ENCODE data around the gene KCNG2. TPM values are rescaled to one million over a fixed set of nuclear protein-coding genes. Genes with fewer than 3 reads are reported as not detected.

The KCNG2 gene
- total and polyA plus RNA-seq, 2 of the 8 experiments (the other 6 are each of a cell fraction or from before 2014, with no cell fraction given), result 0.19 to 0.74 TPM

DNA sequence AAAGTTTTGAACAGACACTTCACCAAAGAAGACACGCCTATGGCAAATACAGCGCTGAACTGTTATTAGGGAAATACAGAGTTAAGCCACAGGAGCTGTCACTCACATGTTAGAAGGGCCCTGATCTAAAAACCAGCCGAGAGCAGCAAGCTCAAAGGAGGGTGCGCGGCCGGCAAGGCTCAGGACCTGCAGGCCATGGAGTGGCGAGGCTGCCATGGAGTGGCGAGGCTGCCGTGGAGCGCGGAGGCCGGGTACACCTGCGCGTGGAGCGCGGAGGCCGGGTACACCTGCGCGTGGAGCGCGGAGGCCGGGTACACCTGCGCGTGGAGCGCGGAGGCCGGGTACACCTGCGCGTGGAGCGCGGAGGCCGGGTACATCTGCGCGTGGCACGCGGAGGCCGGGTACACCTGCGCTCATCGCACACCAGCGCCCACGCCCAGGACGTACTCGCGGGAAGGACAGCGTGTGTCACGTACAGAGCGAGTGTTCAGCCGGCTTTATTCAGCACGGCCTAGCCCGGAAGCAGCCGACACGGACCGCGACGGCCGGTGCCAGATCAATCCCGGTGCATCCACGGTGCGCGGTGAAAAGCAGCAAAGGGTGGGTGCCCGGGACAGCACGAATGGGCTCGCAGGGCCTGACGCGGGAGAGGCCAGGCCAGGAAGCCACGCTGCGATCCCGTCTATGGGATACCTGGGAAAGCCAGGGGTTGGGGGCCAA lies 84.9 kb downstream of the KCNG2 start:
- Histone ChIP-seq H3K9ac (replicated peaks in 1 of 4; ENCODE audit: extremely low read depth in 1 of 4, low read depth in 3 of 4, low read length in 3 of 4) (no peak overlapping the region), H3K4me3 (ENCODE audit: extremely low read depth in 1 of 4, insufficient read depth in 2 of 4, low read depth in 3 of 4, low read length in 4 of 4) (no peak overlapping the region), H3K27me3 (replicated peaks in 1 of 4; ENCODE audit: control insufficient read depth in 3 of 4, extremely low read depth in 1 of 4, insufficient read depth in 3 of 4, low read length in 3 of 4) (no peaks in the 10 kb centered on the region), H3K18ac (ENCODE audit: extremely low read depth, low read length) (no peak overlapping the region), H3K36me3 (ENCODE audit: control insufficient read depth in 2 of 4, insufficient read depth in 4 of 4, low read length in 3 of 4) (no peaks in the 10 kb centered on the region), H3K79me1 (ENCODE audit: low read depth, low read length) (no peaks in the 10 kb centered on the region; the same call in 1 of the 2 replicates), H2BK5ac (ENCODE audit: low read depth, low read length) (no peak overlapping the region), H4K5ac (ENCODE audit: insufficient read length, low read depth, low read length) (no peak overlapping the region), H2BK15ac (ENCODE audit: low read length) (no peak overlapping the region), H2AK5ac (ENCODE audit: low read depth, low read length) (no peak overlapping the region), H4K91ac (replicated peaks; ENCODE audit: insufficient read length, low read length) (no peak overlapping the region), H3K14ac (ENCODE audit: insufficient read length) (no peak overlapping the region), H4K8ac (ENCODE audit: extremely low read depth, insufficient read depth, low read length) (no peak overlapping the region), H3K9me3 (ENCODE audit: insufficient read depth in 2 of 2, low read depth in 1 of 2, low read length in 1 of 2) (peaks cover 0 to 12% of the 10 kb centered on the region in 2 experiments; a peak in 2 of 4 replicates), H3K4ac (replicated peaks; ENCODE audit: insufficient read length, low read depth, low read length) (no peak overlapping the region), H4K20me1 (replicated peaks in 1 of 2; ENCODE audit: control insufficient read depth in 1 of 2, insufficient read depth in 2 of 2, low read length in 2 of 2) (peaks cover 0 to 2% of the 10 kb centered on the region in 2 experiments), H3K56ac (replicated peaks; ENCODE audit: insufficient read length, low read depth, low read length) (no peak overlapping the region), H2BK12ac (ENCODE audit: low read depth, low read length) (no peak overlapping the region), H2BK20ac (ENCODE audit: low read length) (no peak overlapping the region), H3K23ac (ENCODE audit: insufficient read length) (no peak overlapping the region), H3K4me2 (ENCODE audit: insufficient read depth in 1 of 2, low read depth in 2 of 2, low read length in 2 of 2) (no peak overlapping the region), H2BK120ac (replicated peaks; ENCODE audit: low read depth, low read length) (no peak overlapping the region), H3K23me2 (ENCODE audit: low read depth, low read length) (no peaks in the 10 kb centered on the region), H2AFZ (ENCODE audit: low read length) (no peak overlapping the region), H3K79me2 (ENCODE audit: control insufficient read depth in 1 of 2, insufficient read depth in 2 of 2, low read length in 2 of 2) (no peaks in the 10 kb centered on the region), H3K27ac (ENCODE audit: low read depth, low read length) (no peak overlapping the region), H3K4me1 (replicated peaks in 1 of 4; ENCODE audit: control insufficient read depth in 3 of 4, insufficient read depth in 4 of 4, low read length in 3 of 4) (no peaks in the 10 kb centered on the region)
- FAIRE-seq, result no peak
- ChIA-PET POLR2A (ENCODE audit: partially characterized antibody) (no interaction called here), CTCF (ENCODE audit: partially characterized antibody) (interaction anchor here (1.1 kb wide), 1 partner anchor 85 kb away, joined by 3 read pairs; no protein-coding TSS in a partner anchor)
- 96% methylated on average over 61 of the region's 68 CpGs; no CpG with 5 or more reads in 1 of the 2 experiments for WGBS, 2 experiments (ENCODE audit: extremely low coverage in 1 of 2, insufficient coverage in 1 of 2, insufficient read length in 1 of 2, insufficient replicate concordance in 2 of 2, low coverage in 1 of 2, low lambda C conversion rate in 2 of 2, missing lambda C conversion rate in 1 of 2)
- DNase-seq (ENCODE audit: low read depth in 1 of 2, low spot score in 2 of 2), result no peak
- TF ChIP-seq GTF2F1 (IDR thresholded peaks at IDR 0.05; ENCODE audit: borderline replicate concordance, low read depth, low read length) (no peak), CREB1 (IDR thresholded peaks at IDR 0.05) (no peak), CHD2 (IDR thresholded peaks at IDR 0.05; ENCODE audit: low read length) (no peak), SRF (IDR thresholded peaks at IDR 0.05; ENCODE audit: low read depth, low read length) (no peak), CBX5 (IDR thresholded peaks at IDR 0.05; ENCODE audit: low read depth, low read length) (no peak), KDM5A (IDR thresholded peaks at IDR 0.05; ENCODE audit: low read length) (no peak), SIN3A (conservative IDR thresholded peaks at IDR 0.05 in 1 of 2, IDR thresholded peaks at IDR 0.05 in 1 of 2; ENCODE audit: low read depth in 1 of 2, low read length in 2 of 2) (no peak), TBP (IDR thresholded peaks at IDR 0.05; ENCODE audit: low read depth, low read length) (no peak), CEBPB (IDR thresholded peaks at IDR 0.05; ENCODE audit: low read depth, low read length) (no peak)
- TF ChIP-seq, protein P1, sequence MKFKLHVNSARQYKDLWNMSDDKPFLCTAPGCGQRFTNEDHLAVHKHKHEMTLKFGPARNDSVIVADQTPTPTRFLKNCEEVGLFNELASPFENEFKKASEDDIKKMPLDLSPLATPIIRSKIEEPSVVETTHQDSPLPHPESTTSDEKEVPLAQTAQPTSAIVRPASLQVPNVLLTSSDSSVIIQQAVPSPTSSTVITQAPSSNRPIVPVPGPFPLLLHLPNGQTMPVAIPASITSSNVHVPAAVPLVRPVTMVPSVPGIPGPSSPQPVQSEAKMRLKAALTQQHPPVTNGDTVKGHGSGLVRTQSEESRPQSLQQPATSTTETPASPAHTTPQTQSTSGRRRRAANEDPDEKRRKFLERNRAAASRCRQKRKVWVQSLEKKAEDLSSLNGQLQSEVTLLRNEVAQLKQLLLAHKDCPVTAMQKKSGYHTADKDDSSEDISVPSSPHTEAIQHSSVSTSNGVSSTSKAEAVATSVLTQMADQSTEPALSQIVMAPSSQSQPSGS (IDR thresholded peaks at IDR 0.05; ENCODE audit: low read length), result no peak

All from H1 (cell line).